T-cell (primary cell): Measurements from ENCODE around the gene BUD31. TPM values are rescaled to one million over a fixed set of nuclear protein-coding genes. Genes with fewer than 3 reads are reported as not detected.
A peak's percentile ranks its signal among the peaks of the same experiment; 100 is the strongest.

Experiments
- ATAC-seq, 4 experiments: fragments of 200-7000 bp in 3 of 4; fragments of 150-1000 bp in 1 of 4; cut with Tn5 transposase; replicated peaks in 1 of 4; 1 replicate in 3 of 4; 2 replicates in 1 of 4; pipeline ENCODE4 v1.10.0; 2021; ENCODE audit warnings: moderate library complexity in 3 of 4, mild to moderate bottlenecking in 2 of 4, moderate number of reproducible peaks in 1 of 4
- CTCF ChIA-PET, 2 donors: fragments of 300-600 bp; sonication (Branson Sonifier 250); formaldehyde crosslinking; loops; one replicate each; lab custom pipeline; 2022; ENCODE audit warnings: antibody characterized with exemption in 2 of 2; lab: Charles Lee
- POLR2A ChIA-PET, 2 donors: fragments of 300-600 bp; sonication (Branson Sonifier 250); formaldehyde crosslinking; loops; one replicate each; lab custom pipeline; 2022; ENCODE audit warnings: antibody characterized with exemption in 2 of 2; lab: Charles Lee
- DNase-seq, 35 experiments: peaks; one replicate each; pipeline versions ENCODE4 v3.0.0 to v3.0.0-alpha.2; 2013 to 2023
- H3K27ac ChIP-seq: one replicate; pipeline ENCODE4 v1.5.1; 2013; ENCODE audit warnings: low read length
- H3K27me3 ChIP-seq, 2 experiments: replicated peaks in 1 of 2; 1 replicate in 1 of 2; 2 replicates in 1 of 2; pipeline versions ENCODE4 v1.6.1 to v1.7.0; 2013; ENCODE audit warnings: low read length in 1 of 2, mixed read lengths in 1 of 2; ENCODE audit not compliant: control insufficient read depth in 2 of 2, insufficient read depth in 2 of 2; ENCODE audit errors: extremely low read depth in 1 of 2
- H3K36me3 ChIP-seq, 2 donors: 1 replicate in 1 of 2; 2 replicates in 1 of 2; pipeline versions ENCODE4 v1.6.1 to v1.7.0; 2013; ENCODE audit warnings: low read length in 1 of 2; ENCODE audit not compliant: control insufficient read depth in 2 of 2, insufficient read depth in 1 of 2; ENCODE audit errors: extremely low read depth in 1 of 2
- H3K4me1 ChIP-seq, 2 experiments: 1 replicate in 1 of 2; 2 replicates in 1 of 2; pipeline versions ENCODE4 v1.6.1 to v1.7.0; 2013; ENCODE audit warnings: low read length in 2 of 2, mixed read lengths in 1 of 2; ENCODE audit not compliant: insufficient read depth in 2 of 2, control insufficient read depth in 1 of 2; ENCODE audit errors: extremely low read depth in 1 of 2
- H3K4me3 ChIP-seq, 2 donors: 1 replicate in 1 of 2; 2 replicates in 1 of 2; pipeline versions ENCODE4 v1.5.1 to v1.7.0; 2013; ENCODE audit warnings: mild to moderate bottlenecking in 2 of 2, low read length in 1 of 2, moderate library complexity in 1 of 2; ENCODE audit not compliant: control insufficient read depth in 1 of 2; ENCODE audit errors: extremely low read depth in 1 of 2
- H3K9me3 ChIP-seq: 2 replicates; pipeline ENCODE4 v1.7.0; 2013
- H3K27ac Mint-ChIP-seq, 2 donors: one replicate each; pipeline ENCODE4 v1.8.0; 2020 to 2021; ENCODE audit warnings: mild to moderate bottlenecking in 2 of 2, mixed read lengths in 2 of 2
- H3K27me3 Mint-ChIP-seq, 2 donors: one replicate each; pipeline ENCODE4 v1.8.0; 2021 to 2022; ENCODE audit warnings: mixed read lengths in 2 of 2
- H3K36me3 Mint-ChIP-seq: one replicate; pipeline ENCODE4 v1.8.0; 2021; ENCODE audit warnings: mixed read lengths
- H3K4me1 Mint-ChIP-seq, 3 donors: one replicate each; pipeline ENCODE4 v1.8.0; 2020 to 2022; ENCODE audit warnings: mixed read lengths in 3 of 3, mild to moderate bottlenecking in 1 of 3
- H3K4me3 Mint-ChIP-seq, 3 donors: one replicate each; pipeline ENCODE4 v1.8.0; 2020 to 2022; ENCODE audit warnings: mild to moderate bottlenecking in 3 of 3, mixed read lengths in 3 of 3, moderate library complexity in 3 of 3
- H3K9me3 Mint-ChIP-seq, 3 donors: one replicate each; pipeline ENCODE4 v1.8.0; 2020 to 2022; ENCODE audit warnings: mixed read lengths in 3 of 3
- WGBS: methylation state at CpG from one replicate; pipeline ENCODE4 v1.1.5; 2013; ENCODE audit warnings: missing lambda C conversion rate; ENCODE audit not compliant: insufficient coverage; 5-methylcytosine and 5-hydroxymethylcytosine counted together
- total RNA-seq, 35 experiments: library from RNA in 6 of 35; stranded (reverse) in 6 of 35; fragments of 120-200 nt in 1 of 35; gene quantifications; one replicate each; pipeline versions ENCODE4 v1.2.1 to v1.2.4 and lab custom pipeline; 2013 to 2026

The BUD31 gene
- total RNA-seq, 5 donors from 2014 or later (not counting 1 experiment from before 2014, with no cell fraction given), result 63.2 to 127 (median 82.3) TPM

DNA sequence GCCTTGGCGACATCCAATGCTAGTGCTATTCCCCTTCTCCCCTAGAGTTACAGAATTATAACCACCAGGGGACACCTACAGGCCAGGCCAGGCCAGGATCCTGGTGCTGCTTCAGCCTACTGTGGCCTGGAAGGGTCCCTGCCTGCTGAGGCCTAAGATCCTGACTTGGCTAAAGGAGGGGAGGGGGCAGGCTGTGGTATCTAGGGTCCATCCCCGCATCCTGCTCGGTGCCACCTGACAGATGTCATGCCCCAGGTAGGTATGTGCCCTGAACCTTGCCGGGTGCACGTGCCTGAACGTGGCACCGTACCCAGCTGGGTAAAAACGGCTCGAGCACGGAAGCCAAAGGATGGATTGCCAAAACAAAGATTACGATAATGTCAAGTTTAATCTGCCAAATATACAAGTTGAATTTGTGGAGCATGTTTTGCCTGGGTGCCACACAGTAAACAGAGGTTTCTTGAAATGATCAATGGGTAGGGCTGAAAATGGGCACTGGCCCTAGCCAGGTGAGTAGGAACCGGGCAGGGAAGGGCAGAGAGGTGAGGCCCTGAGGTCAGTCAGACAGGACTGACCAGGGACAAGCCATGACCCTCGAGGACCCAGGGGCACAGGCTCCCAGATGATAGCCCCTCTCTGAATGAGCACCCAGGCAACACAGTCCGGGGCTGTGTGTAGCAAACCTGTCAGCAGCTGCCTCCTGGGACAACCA is 13.0 kb upstream of the BUD31 start:
- H3K4me1 Mint-ChIP-seq, result peaks cover 19 to 34% (median 28%) of the 10 kb centered on the region in 3 donors
- H3K36me3 Mint-ChIP-seq, result peaks cover 15% of the 10 kb centered on the region
- no peaks in the 10 kb centered on the region for H3K27me3 Mint-ChIP-seq
- H3K27ac Mint-ChIP-seq, result peak overlapping the region in 1 of 2 donors; percentile 46
- peaks cover 23 to 84% of the 10 kb centered on the region in 2 donors for H3K36me3 ChIP-seq
- no peaks in the 10 kb centered on the region for H3K27me3 ChIP-seq
- ChIA-PET POLR2A (interaction anchor here in 1 of 2 donors (0.6 kb wide), 1 partner anchor 23 kb away, joined by 3 read pairs; no protein-coding TSS in a partner anchor), CTCF (no interaction called here)
- H3K9me3 ChIP-seq, result no peaks in the 10 kb centered on the region
- H3K27ac ChIP-seq, result no peak overlapping the region
- no peak overlapping the region for H3K4me3 Mint-ChIP-seq
- H3K4me1 ChIP-seq, result peaks cover 8 to 26% of the 10 kb centered on the region in 2 experiments
- no peak for ATAC-seq
- no peaks in the 10 kb centered on the region for H3K9me3 Mint-ChIP-seq
- WGBS, result 92% methylated on average over 13 of the region's 14 CpGs
- H3K4me3 ChIP-seq, result no peak overlapping the region
- DNase-seq, result no peak

DNA sequence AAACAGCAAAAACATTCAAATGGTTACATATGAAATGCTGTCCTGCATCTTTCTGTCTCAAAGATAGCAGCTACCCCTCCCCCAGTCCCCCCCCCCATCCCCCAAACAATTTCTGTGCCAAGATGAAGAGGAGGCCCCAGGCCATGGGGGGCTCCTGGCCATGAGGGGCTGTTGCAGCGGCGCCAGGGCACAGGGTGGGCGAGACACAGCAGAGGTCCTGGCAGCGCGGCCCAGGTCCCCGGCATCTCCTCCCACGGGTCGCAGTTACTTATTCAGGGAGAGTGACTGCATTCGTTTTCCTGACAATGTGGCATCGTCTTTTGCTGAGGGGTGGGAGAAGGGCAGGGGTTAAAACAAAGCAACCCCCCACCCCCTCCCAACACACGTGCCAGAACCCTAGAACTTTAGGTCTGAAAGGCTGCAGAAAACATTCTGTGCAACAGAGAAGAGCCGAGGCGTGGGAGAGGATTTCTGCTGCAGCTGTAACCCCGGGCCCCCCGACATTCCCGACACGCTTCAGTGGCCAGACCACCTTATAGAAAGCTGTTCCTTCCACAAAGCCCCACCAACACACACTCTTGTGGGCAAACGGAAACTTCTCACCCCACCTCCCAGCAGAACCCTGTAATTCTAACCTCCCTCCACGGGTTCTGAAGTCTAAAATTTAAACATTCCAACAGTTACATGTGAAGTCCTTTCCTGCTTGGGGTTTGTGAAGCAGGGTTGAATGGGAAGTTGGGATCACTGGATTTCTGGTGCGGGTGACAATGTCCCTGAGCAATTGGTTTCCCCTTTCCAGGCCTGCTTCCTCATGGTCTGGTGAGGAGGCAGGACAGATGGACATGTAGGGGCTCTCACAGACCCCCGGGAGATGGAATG is 12.1 kb upstream of the BUD31 start:
- Histone ChIP-seq H3K4me3 (no peak overlapping the region), H3K9me3 (no peaks in the 10 kb centered on the region), H3K27ac (no peak overlapping the region), H3K36me3 (peaks cover 20 to 83% of the 10 kb centered on the region in 2 donors), H3K27me3 (no peaks in the 10 kb centered on the region), H3K4me1 (peaks cover 8 to 26% of the 10 kb centered on the region in 2 experiments)
- 76% methylated on average over 7 of the region's 21 CpGs for WGBS
- DNase-seq, result no peak
- Mint-ChIP-seq H3K36me3 (peaks cover 20% of the 10 kb centered on the region), H3K9me3 (no peaks in the 10 kb centered on the region), H3K4me3 (no peak overlapping the region), H3K27me3 (no peaks in the 10 kb centered on the region), H3K27ac (peak overlapping the region in 1 of 2 donors; percentile 52), H3K4me1 (peaks cover 24 to 34% (median 30%) of the 10 kb centered on the region in 3 donors)
- CTCF ChIA-PET, result no interaction called here
- no peak for ATAC-seq
- POLR2A ChIA-PET, result interaction anchor here in 1 of 2 donors (0.6 kb wide), 1 partner anchor 24 kb away, joined by 3 read pairs; no protein-coding TSS in a partner anchor

DNA sequence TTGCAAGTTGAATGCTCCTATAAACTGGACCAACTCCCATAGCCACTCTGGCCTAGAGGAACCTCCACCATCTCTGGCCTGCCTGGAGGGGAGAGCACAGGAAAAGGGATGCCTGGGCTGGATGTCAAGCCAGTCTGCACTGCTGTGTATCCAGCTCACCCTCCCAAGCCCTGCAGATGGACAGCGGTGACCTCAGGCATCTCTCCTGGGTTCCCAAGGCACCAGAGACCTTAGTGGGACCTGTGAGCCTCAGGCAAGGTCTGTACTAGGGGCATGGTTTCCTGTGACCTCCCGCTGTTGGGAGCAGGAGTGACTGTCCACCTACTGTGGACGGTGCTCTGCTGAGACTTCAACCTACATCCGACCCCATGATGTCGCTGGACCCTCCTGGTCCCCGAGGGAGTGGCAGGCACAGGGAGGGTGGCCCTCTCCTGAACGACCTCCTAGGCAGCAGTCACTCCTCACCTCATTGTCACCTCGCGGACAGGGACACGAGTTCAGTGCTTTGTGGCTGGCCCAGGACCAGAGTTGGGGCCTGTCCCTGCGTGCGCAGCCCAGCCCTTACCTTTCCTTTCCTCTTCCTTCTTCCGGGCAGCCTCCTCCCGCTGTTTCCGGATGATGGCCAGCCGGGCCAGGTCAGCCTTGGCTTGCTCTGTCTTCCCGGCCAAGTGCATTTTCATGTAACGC is 11.3 kb upstream of the BUD31 start:
- peaks cover 20% of the 10 kb centered on the region for H3K36me3 Mint-ChIP-seq
- H3K4me1 ChIP-seq, result peaks cover 6 to 20% of the 10 kb centered on the region in 2 experiments
- no peak overlapping the region for H3K4me3 Mint-ChIP-seq
- 85% methylated on average over 11 of the region's 18 CpGs for WGBS
- peaks cover 24 to 30% (median 27%) of the 10 kb centered on the region in 3 donors for H3K4me1 Mint-ChIP-seq
- H3K36me3 ChIP-seq, result peaks cover 20 to 82% of the 10 kb centered on the region in 2 donors
- no peak overlapping the region for H3K4me3 ChIP-seq
- ChIA-PET POLR2A (interaction anchor here in 1 of 2 donors (0.6 kb wide), 1 partner anchor 10 kb away, joined by 3 read pairs; no protein-coding TSS in a partner anchor), CTCF (no interaction called here)
- H3K9me3 Mint-ChIP-seq, result no peaks in the 10 kb centered on the region
- DNase-seq, result no peak
- H3K27me3 Mint-ChIP-seq, result no peaks in the 10 kb centered on the region
- no peaks in the 10 kb centered on the region for H3K27me3 ChIP-seq
- no peak for ATAC-seq
- H3K27ac Mint-ChIP-seq, result peak overlapping the region in 1 of 2 donors; percentile 0
- no peak overlapping the region for H3K27ac ChIP-seq
- H3K9me3 ChIP-seq, result no peaks in the 10 kb centered on the region

DNA sequence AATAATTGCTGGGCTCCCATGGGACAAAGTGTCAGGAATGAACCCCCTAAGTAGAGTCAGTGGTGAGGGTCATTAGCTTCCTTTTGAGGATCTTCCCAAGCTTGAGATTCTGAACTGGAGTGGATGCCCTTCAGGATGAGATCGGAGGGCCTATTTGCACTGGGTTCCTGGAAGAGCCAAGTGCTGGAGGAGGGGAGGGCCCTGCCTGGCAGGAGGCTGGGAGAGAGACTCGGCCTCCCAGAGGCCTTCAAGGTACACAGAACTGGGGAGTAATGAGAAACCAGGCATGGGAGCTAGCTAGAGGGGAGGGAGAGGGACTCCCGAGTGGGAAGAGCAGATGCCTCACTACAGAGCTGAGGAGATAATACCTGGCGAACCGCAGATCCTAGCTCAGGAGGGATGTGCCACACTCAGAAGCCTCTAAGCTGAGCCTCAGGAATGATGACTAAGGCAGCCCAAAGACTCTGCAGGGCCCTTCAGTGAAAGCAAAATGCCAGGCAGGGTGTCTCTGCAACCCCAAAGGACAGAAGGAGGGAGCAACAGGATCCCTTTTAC is 9.8 kb upstream of the BUD31 start:
- peaks cover 32% of the 10 kb centered on the region for H3K36me3 Mint-ChIP-seq
- ATAC-seq (no peak), DNase-seq (no peak)
- H3K4me3 Mint-ChIP-seq, result no peak overlapping the region
- ChIA-PET CTCF (interaction anchor here in 1 of 2 donors (0.9 kb wide), 1 partner anchor 12 kb away, joined by 4 read pairs; no protein-coding TSS in a partner anchor), POLR2A (interaction anchor here (0.5 to 0.9 kb wide), 4 partner anchors 8 to 69 kb away, joined by 3 to 4 read pairs (median 3); partner anchors contain the start of genes BUD31 (in 1 of the 2) and PDAP1 (in 1 of the 2))
- 90% methylated on average over 5 of the region's 5 CpGs for WGBS
- peak overlapping the region; percentile 59 to 81 for H3K27ac Mint-ChIP-seq
- H3K36me3 ChIP-seq, result peaks cover 23 to 86% of the 10 kb centered on the region in 2 donors
- H3K4me3 ChIP-seq, result no peak overlapping the region
- H3K9me3 Mint-ChIP-seq, result no peaks in the 10 kb centered on the region
- peaks cover 13 to 26% (median 25%) of the 10 kb centered on the region in 3 donors for H3K4me1 Mint-ChIP-seq
- H3K9me3 ChIP-seq, result no peaks in the 10 kb centered on the region
- no peaks in the 10 kb centered on the region for H3K27me3 ChIP-seq
- peaks cover 0 to 9% of the 10 kb centered on the region in 2 experiments for H3K4me1 ChIP-seq
- H3K27ac ChIP-seq, result no peak overlapping the region
- H3K27me3 Mint-ChIP-seq, result no peaks in the 10 kb centered on the region

DNA sequence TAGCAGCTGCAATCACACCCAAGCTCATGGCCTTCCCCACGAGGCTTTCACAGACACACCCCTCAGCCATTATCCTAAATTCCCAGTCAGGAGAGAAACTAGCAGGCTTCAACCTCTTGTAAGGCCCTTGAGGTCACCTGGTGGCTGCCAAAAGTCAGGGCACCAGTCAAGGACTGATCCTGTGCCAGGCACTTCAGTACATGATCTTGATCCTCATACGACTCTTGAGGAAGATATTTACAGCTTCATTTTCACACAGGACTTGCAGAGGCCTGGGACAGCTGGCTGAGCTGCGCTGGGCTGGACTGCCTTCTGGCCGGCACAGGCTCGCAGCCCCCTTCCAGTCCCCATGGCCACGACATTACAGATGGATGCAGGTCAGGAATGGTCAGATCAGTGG is 9.2 kb upstream of the BUD31 start:
- Histone ChIP-seq H3K4me3 (no peak overlapping the region), H3K9me3 (no peaks in the 10 kb centered on the region), H3K27me3 (no peaks in the 10 kb centered on the region), H3K27ac (no peak overlapping the region), H3K4me1 (peaks cover 0 to 11% of the 10 kb centered on the region in 2 experiments), H3K36me3 (peaks cover 25 to 86% of the 10 kb centered on the region in 2 donors)
- peaks cover 36% of the 10 kb centered on the region for H3K36me3 Mint-ChIP-seq
- H3K4me3 Mint-ChIP-seq, result no peak overlapping the region
- H3K9me3 Mint-ChIP-seq, result no peaks in the 10 kb centered on the region
- no peak for DNase-seq
- ChIA-PET CTCF (no interaction called here), POLR2A (no interaction called here)
- H3K27ac Mint-ChIP-seq, result peak overlapping the region; percentile 49 to 55
- WGBS, result 64% methylated on average over 2 of the region's 6 CpGs
- H3K4me1 Mint-ChIP-seq, result peaks cover 13 to 31% (median 25%) of the 10 kb centered on the region in 3 donors
- ATAC-seq, result no peak
- no peaks in the 10 kb centered on the region for H3K27me3 Mint-ChIP-seq
